Lower leg skin (tissue), 4 donors: Measurements from ENCODE around the gene MEGF6. TPM values are rescaled to one million over a fixed set of nuclear protein-coding genes. Genes with fewer than 3 reads are reported as not detected.
A peak's percentile ranks its signal among the peaks of the same experiment; 100 is the strongest.

Experiments used
- DNase-seq, 2 donors: peaks; one replicate each; pipeline ENCODE4 v3.0.0-alpha.2; 2019; ENCODE audit warnings: low spot score in 2 of 2
- H3K4me3 ChIP-seq: fragments of 200-600 bp; sonication (generic); 2 replicates; pipeline ENCODE4 v1.5.1; 2017; ENCODE audit warnings: mild to moderate bottlenecking, low read depth; ENCODE audit not compliant: poor library complexity, severe bottlenecking
- CTCF ChIP-seq, 3 donors: fragments of 450-650 bp; IDR thresholded peaks; one replicate each; pipeline ENCODE4 v1.5.1; 2016; ENCODE audit warnings: antibody characterized with exemption in 3 of 3, mild to moderate bottlenecking in 3 of 3, moderate library complexity in 2 of 3
- POLR2A ChIP-seq, 2 donors: fragments of 450-650 bp; IDR thresholded peaks; one replicate each; pipeline ENCODE4 v1.6.1; 2016 to 2017; ENCODE audit warnings: antibody characterized with exemption in 2 of 2, mild to moderate bottlenecking in 1 of 2, moderate library complexity in 1 of 2
- WGBS, 2 donors: methylation state at CpG; one replicate each; pipeline ENCODE4 v1.1.5; 2018; 5-methylcytosine and 5-hydroxymethylcytosine counted together
- intact Hi-C: fragments of 100-400 bp; cut with DNase I; formaldehyde crosslinking; loops from one replicate; pipeline ENCODE4 v1.15.0; 2023; ENCODE audit warnings: low total_unique reads
- total RNA-seq, 4 donors: library from RNA; depleted of rRNA; stranded (reverse); fragments of >200 nt; gene quantifications; one replicate each; pipeline ENCODE4 v1.1.0, GENCODE V29; 2016

The MEGF6 gene
- total RNA-seq, 4 donors from 2014 or later = 81.1 to 147 (median 86.1) TPM

GRCh38 chr1:3651930-3652547 lies 40.7 kb upstream of the MEGF6 start, which contains the start of gene TP73:
Gene TP73, plus strand, starts transcription at chr1:3652516. Its CDS starts 29,850 bp downstream, at chr1:3682366.
- DNase-seq = no peak
- intact Hi-C loops = no loop called here
- no peak for TF ChIP-seq POLR2A (IDR thresholded peaks at IDR 0.05)
- no peak for TF ChIP-seq CTCF (IDR thresholded peaks at IDR 0.05)
- H3K4me3 ChIP-seq = no peak within 1 kb of the TSS
- 0 to 2% methylated on average over 1 to 58 of the region's 80 CpGs for WGBS, 2 donors

- DNase-seq = no peak
- no peak overlapping the region for H3K4me3 ChIP-seq
These were observed 40.0 kb upstream of the MEGF6 start for GRCh38 chr1:3651026-3651929.

GRCh38 chr1:3650248-3651025 lies 39.1 kb upstream of the MEGF6 start:
- DNase-seq = no peak
- TF ChIP-seq CTCF (IDR thresholded peaks at IDR 0.05) (no peak), POLR2A (IDR thresholded peaks at IDR 0.05) (no peak)
- intact Hi-C loops = no loop called here
- no peak overlapping the region for H3K4me3 ChIP-seq
- 16 to 25% methylated on average over 35 to 39 of the region's 50 CpGs for WGBS, 2 donors

More at GRCh38 chr1:3651026-3651929, 40.0 kb upstream of the MEGF6 start:
- TF ChIP-seq CTCF (IDR thresholded peaks at IDR 0.05) (no peak), POLR2A (IDR thresholded peaks at IDR 0.05) (no peak)
- intact Hi-C loops = no loop called here
- 5 to 10% methylated on average over 12 to 46 of the region's 83 CpGs for WGBS, 2 donors

- intact Hi-C loops = no loop called here
- WGBS, 2 donors = 3 to 6% methylated on average over 24 to 33 of the region's 60 CpGs
- peak within 1 kb of the TSS; percentile 94 for H3K4me3 ChIP-seq
- TF ChIP-seq POLR2A (IDR thresholded peaks at IDR 0.05) (no peak), CTCF (IDR thresholded peaks at IDR 0.05) (no peak)
- peak; percentile 84 to 97 for DNase-seq
These were observed 38.3 kb upstream of the MEGF6 start, which contains the start of gene WRAP73 for GRCh38 chr1:3649342-3650247. Gene WRAP73, minus strand, starts transcription at chr1:3650103. Its CDS starts 104 bp downstream, at chr1:3649999.

- intact Hi-C loops = no loop called here
- 94 to 95% methylated on average over 20 of the region's 20 CpGs for WGBS, 2 donors
These were observed 35.3 kb upstream of the MEGF6 start for GRCh38 chr1:3646596-3646995.

More at GRCh38 chr1:3646596-3646995, 35.3 kb upstream of the MEGF6 start:
- no peak for TF ChIP-seq CTCF (IDR thresholded peaks at IDR 0.05)
- no peak for TF ChIP-seq POLR2A (IDR thresholded peaks at IDR 0.05)
- no peak for DNase-seq
- no peak overlapping the region for H3K4me3 ChIP-seq
